A549 (cell line): ENCODE data around the gene PRCD. TPM values are rescaled to one million over a fixed set of nuclear protein-coding genes. Genes with fewer than 3 reads are reported as not detected.

ENCODE experiments used
- ATAC-seq, 2 experiments: fragments of 200-7000 bp in 1 of 2; fragments of >200 bp in 1 of 2; cut with Nextera tagmentation in 1 of 2; cut with Tn5 transposase in 1 of 2; 3 replicates each; pipeline versions ENCODE4 v1.8.0 to v1.9.1; 2018 to 2020; ENCODE audit warnings: mild to moderate bottlenecking in 1 of 2, moderate library complexity in 1 of 2
- CTCF ChIA-PET: fragments of 300-600 bp; sonication (Branson Sonifier 250); formaldehyde crosslinking; extraction: SDS; loops from one replicate; lab custom pipeline; 2021; ENCODE audit warnings: antibody characterized with exemption, inconsistent platforms; lab: Yijun Ruan, JAX
- POLR2A ChIA-PET: fragments of 350-600 bp; formaldehyde crosslinking; extraction: SDS; loops from one replicate; lab custom pipeline; 2021; ENCODE audit warnings: antibody characterized with exemption, inconsistent platforms; lab: Yijun Ruan, JAX
- DNase-seq, 2 experiments: peaks; one replicate each; pipeline versions ENCODE4 v3.0.0 to v3.0.0-alpha.2; 2011 to 2016; ENCODE audit warnings: low read depth in 1 of 2, low spot score in 1 of 2
- FAIRE-seq: peaks from 2 replicates; lab custom pipeline; 2011; peaks lifted over from hg19 to GRCh38; lab: Jason Lieb, UNC
- H3K27ac ChIP-seq, 2 experiments: fragments of >200 bp; sonication (Bioruptor Twin); formaldehyde crosslinking; 3 replicates each; pipeline ENCODE4 v1.5.1; 2016 to 2017
- H3K4me1 ChIP-seq: fragments of >200 bp; sonication (Bioruptor Twin); formaldehyde crosslinking; 3 replicates; pipeline ENCODE4 v1.6.1; 2016
- H3K4me2 ChIP-seq: fragments of >200 bp; sonication (Bioruptor Twin); formaldehyde crosslinking; 3 replicates; pipeline ENCODE4 v1.6.1; 2016
- H3K4me3 ChIP-seq: fragments of >200 bp; sonication (Bioruptor Twin); formaldehyde crosslinking; 3 replicates; pipeline ENCODE4 v1.5.1; 2016
- H3K9me3 ChIP-seq: fragments of >200 bp; sonication (Bioruptor Twin); formaldehyde crosslinking; 3 replicates; pipeline ENCODE4 v1.6.1; 2016
- E2F6 ChIP-seq: IDR thresholded peaks from 2 replicates; pipeline ENCODE4 v1.6.1; 2012; ENCODE audit warnings: low read depth, borderline replicate concordance
- FOXS1 ChIP-seq: fragments of 250-450 bp; sonication (Bioruptor Pico); IDR thresholded peaks from 2 replicates; pipeline ENCODE4 v1.5.0; 2020; ENCODE audit warnings: mild to moderate bottlenecking, moderate library complexity
- HOXA7 ChIP-seq: fragments of 250-450 bp; sonication (Bioruptor Pico); IDR thresholded peaks from 2 replicates; pipeline ENCODE4 v1.5.0; 2020; ENCODE audit warnings: mild to moderate bottlenecking, moderate library complexity
- HOXB13 ChIP-seq: fragments of 250-450 bp; sonication (Bioruptor Pico); IDR thresholded peaks from 2 replicates; pipeline ENCODE4 v1.5.0; 2020; ENCODE audit warnings: low read depth, mild to moderate bottlenecking, moderate library complexity
- HOXB5 ChIP-seq: fragments of 250-450 bp; sonication (Bioruptor Pico); IDR thresholded peaks from 2 replicates; pipeline ENCODE4 v1.5.0; 2020; ENCODE audit warnings: mild to moderate bottlenecking, moderate library complexity
- JUN ChIP-seq, 2 experiments: fragments of >200 bp; sonication (Bioruptor Twin); formaldehyde crosslinking; IDR thresholded peaks; 2 replicates in 1 of 2; 3 replicates in 1 of 2; pipeline ENCODE4 v1.6.1; 2016 to 2017
- JUNB ChIP-seq: fragments of >200 bp; sonication (Bioruptor Twin); formaldehyde crosslinking; IDR thresholded peaks from 2 replicates; pipeline ENCODE4 v1.6.1; 2016
- KDM1A ChIP-seq: fragments of 200-600 bp; sonication (generic); IDR thresholded peaks from 2 replicates; pipeline ENCODE4 v1.6.1; 2016; ENCODE audit warnings: low read depth, mild to moderate bottlenecking
- NPAS2 ChIP-seq: fragments of 250-450 bp; sonication (Bioruptor Pico); IDR thresholded peaks from 2 replicates; pipeline ENCODE4 v1.8.0; 2022; ENCODE audit warnings: mild to moderate bottlenecking, moderate library complexity, borderline replicate concordance
- RAD21 ChIP-seq, 2 experiments: fragments of >200 bp in 1 of 2; sonication (Bioruptor Twin) in 1 of 2; formaldehyde crosslinking in 1 of 2; IDR thresholded peaks in 1 of 2; conservative IDR thresholded peaks in 1 of 2; 2 replicates in 1 of 2; 3 replicates in 1 of 2; pipeline ENCODE4 v1.6.1; 2012 to 2018; ENCODE audit warnings: inconsistent platforms in 1 of 2
- RCOR1 ChIP-seq: fragments of 150-350 bp; IDR thresholded peaks from 2 replicates; pipeline ENCODE4 v1.6.1; 2014; ENCODE audit warnings: antibody characterized with exemption, low read length, low read depth
- SMC3 ChIP-seq: fragments of >200 bp; sonication (Bioruptor Twin); formaldehyde crosslinking; IDR thresholded peaks from 3 replicates; pipeline ENCODE4 v1.6.1; 2018; ENCODE audit warnings: inconsistent platforms
- SREBF2 ChIP-seq: fragments of 450-650 bp; IDR thresholded peaks from 2 replicates; pipeline ENCODE4 v1.6.1; 2014; ENCODE audit warnings: mild to moderate bottlenecking, moderate library complexity
- TP53 ChIP-seq: fragments of 250-450 bp; sonication (Bioruptor Pico); IDR thresholded peaks from 2 replicates; pipeline ENCODE4 v1.5.0; 2021; ENCODE audit warnings: mild to moderate bottlenecking, moderate library complexity
- ZFP36 ChIP-seq: fragments of 450-650 bp; IDR thresholded peaks from 2 replicates; pipeline ENCODE4 v1.6.1; 2014; ENCODE audit warnings: borderline replicate concordance; ENCODE audit not compliant: partially characterized antibody
- ZNF302 ChIP-seq: fragments of 250-450 bp; sonication (Bioruptor Pico); IDR thresholded peaks from 2 replicates; pipeline ENCODE4 v1.9.0; 2021; ENCODE audit warnings: inconsistent platforms, mild to moderate bottlenecking, moderate library complexity
- WGBS: methylation state at CpG from one replicate; pipeline ENCODE4 v1.1.6; 2017; ENCODE audit errors: missing lambda C conversion rate; 5-methylcytosine and 5-hydroxymethylcytosine counted together
- polyA plus RNA-seq, 4 experiments: library from polyadenylated mRNA; depleted of rRNA in 3 of 4; stranded (reverse); fragments of >200 nt; fragmentation: RNase III in 1 of 4; extraction: RNeasy Plus Mini Kit Qiagen cat#74134 plus additional on column Dnase treatment in 1 of 4; gene quantifications; 2 replicates in 3 of 4; 3 replicates in 1 of 4; pipeline ENCODE4 v1.2.3, GENCODE V29; 2011 to 2017
- TF ChIP-seq, protein P1 (sequence below): fragments of 200-600 bp; sonication (generic); IDR thresholded peaks from 2 replicates; pipeline ENCODE4 v1.6.1; 2016; ENCODE audit warnings: antibody characterized with exemption, mild to moderate bottlenecking, moderate library complexity
- TF ChIP-seq, protein P2 (sequence below): fragments of >200 bp; sonication (Bioruptor Twin); formaldehyde crosslinking; IDR thresholded peaks from 3 replicates; pipeline ENCODE4 v1.6.1; 2016
- TF ChIP-seq, protein P3 (sequence below): fragments of 250-450 bp; sonication (Bioruptor Pico); IDR thresholded peaks from 2 replicates; pipeline ENCODE4 v1.5.0; 2021; ENCODE audit warnings: mild to moderate bottlenecking, moderate library complexity, borderline replicate concordance

PRCD gene
- polyA plus RNA-seq, 2 of the 4 experiments (the other 2 are of a cell fraction), result not detected

- WGBS, result 63% methylated on average over 15 of the region's 15 CpGs
- CTCF ChIA-PET, result interaction anchor here (0.6 to 64.5 kb wide), 8 partner anchors 7 to 117 kb away, joined by 3 to 1994 read pairs (median 6); partner anchors contain the start of genes AANAT and UBE2O
- Histone ChIP-seq H3K4me3 (no peak overlapping the region), H3K4me1 (peaks cover 29% of the 10 kb centered on the region), H3K27ac (peak overlapping the region in 1 of 2 experiments; percentile 62; a peak in 3 of 6 replicates), H3K4me2 (no peak overlapping the region)
- no peak for FAIRE-seq
- ATAC-seq, result no peak
- DNase-seq, result no peak
- TF ChIP-seq JUNB (no peak), FOXS1 (no peak), HOXB13 (CRISPR knock-in tag) (no peak), SREBF2 (no peak), NPAS2 (no peak), KDM1A (no peak), RAD21 (conservative IDR thresholded peaks at IDR 0.05 in 1 of 2, IDR thresholded peaks at IDR 0.05 in 1 of 2) (no peak), HOXA7 (CRISPR knock-in tag) (no peak), JUN (IDR thresholded peaks at IDR 0.05) (no peak), ZNF302 (no peak), ZFP36 (no peak), TP53 (CRISPR knock-in tag) (no peak), SMC3 (no peak), HOXB5 (no peak), RCOR1 (no peak), E2F6 (no peak)
- TF ChIP-seq, protein P1, sequence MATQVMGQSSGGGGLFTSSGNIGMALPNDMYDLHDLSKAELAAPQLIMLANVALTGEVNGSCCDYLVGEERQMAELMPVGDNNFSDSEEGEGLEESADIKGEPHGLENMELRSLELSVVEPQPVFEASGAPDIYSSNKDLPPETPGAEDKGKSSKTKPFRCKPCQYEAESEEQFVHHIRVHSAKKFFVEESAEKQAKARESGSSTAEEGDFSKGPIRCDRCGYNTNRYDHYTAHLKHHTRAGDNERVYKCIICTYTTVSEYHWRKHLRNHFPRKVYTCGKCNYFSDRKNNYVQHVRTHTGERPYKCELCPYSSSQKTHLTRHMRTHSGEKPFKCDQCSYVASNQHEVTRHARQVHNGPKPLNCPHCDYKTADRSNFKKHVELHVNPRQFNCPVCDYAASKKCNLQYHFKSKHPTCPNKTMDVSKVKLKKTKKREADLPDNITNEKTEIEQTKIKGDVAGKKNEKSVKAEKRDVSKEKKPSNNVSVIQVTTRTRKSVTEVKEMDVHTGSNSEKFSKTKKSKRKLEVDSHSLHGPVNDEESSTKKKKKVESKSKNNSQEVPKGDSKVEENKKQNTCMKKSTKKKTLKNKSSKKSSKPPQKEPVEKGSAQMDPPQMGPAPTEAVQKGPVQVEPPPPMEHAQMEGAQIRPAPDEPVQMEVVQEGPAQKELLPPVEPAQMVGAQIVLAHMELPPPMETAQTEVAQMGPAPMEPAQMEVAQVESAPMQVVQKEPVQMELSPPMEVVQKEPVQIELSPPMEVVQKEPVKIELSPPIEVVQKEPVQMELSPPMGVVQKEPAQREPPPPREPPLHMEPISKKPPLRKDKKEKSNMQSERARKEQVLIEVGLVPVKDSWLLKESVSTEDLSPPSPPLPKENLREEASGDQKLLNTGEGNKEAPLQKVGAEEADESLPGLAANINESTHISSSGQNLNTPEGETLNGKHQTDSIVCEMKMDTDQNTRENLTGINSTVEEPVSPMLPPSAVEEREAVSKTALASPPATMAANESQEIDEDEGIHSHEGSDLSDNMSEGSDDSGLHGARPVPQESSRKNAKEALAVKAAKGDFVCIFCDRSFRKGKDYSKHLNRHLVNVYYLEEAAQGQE, result no peak
- TF ChIP-seq, protein P2, sequence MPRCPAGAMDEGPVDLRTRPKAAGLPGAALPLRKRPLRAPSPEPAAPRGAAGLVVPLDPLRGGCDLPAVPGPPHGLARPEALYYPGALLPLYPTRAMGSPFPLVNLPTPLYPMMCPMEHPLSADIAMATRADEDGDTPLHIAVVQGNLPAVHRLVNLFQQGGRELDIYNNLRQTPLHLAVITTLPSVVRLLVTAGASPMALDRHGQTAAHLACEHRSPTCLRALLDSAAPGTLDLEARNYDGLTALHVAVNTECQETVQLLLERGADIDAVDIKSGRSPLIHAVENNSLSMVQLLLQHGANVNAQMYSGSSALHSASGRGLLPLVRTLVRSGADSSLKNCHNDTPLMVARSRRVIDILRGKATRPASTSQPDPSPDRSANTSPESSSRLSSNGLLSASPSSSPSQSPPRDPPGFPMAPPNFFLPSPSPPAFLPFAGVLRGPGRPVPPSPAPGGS, result no peak
- TF ChIP-seq, protein P3, sequence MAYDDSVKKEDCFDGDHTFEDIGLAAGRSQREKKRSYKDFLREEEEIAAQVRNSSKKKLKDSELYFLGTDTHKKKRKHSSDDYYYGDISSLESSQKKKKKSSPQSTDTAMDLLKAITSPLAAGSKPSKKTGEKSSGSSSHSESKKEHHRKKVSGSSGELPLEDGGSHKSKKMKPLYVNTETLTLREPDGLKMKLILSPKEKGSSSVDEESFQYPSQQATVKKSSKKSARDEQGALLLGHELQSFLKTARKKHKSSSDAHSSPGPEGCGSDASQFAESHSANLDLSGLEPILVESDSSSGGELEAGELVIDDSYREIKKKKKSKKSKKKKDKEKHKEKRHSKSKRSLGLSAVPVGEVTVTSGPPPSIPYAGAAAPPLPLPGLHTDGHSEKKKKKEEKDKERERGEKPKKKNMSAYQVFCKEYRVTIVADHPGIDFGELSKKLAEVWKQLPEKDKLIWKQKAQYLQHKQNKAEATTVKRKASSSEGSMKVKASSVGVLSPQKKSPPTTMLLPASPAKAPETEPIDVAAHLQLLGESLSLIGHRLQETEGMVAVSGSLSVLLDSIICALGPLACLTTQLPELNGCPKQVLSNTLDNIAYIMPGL (CRISPR knock-in tag), result no peak
- TF ChIP-seq, all 56 proteins: peak for 0
- POLR2A ChIA-PET, result no interaction called here
- no peaks in the 10 kb centered on the region for H3K9me3 ChIP-seq
These were observed 46.8 kb upstream of the PRCD start for GRCh38 chr17:76492989-76493501.
